GM18517 (cell line): ENCODE results near the gene LRP6.
"Not testable (repeated sequence)": the region's sequence is repeated elsewhere in the genome, so short reads cannot be mapped to it uniquely, and the experiment has no call there.

Experiments
- ATAC-seq: cut with Tn5 transposase; IDR thresholded peaks from one replicate; pipeline ENCODE4 v1.9.1; 2021; ENCODE audit warnings: mild to moderate bottlenecking, moderate library complexity; ENCODE audit not compliant: unreplicated experiment

Gene LRP6

DNA sequence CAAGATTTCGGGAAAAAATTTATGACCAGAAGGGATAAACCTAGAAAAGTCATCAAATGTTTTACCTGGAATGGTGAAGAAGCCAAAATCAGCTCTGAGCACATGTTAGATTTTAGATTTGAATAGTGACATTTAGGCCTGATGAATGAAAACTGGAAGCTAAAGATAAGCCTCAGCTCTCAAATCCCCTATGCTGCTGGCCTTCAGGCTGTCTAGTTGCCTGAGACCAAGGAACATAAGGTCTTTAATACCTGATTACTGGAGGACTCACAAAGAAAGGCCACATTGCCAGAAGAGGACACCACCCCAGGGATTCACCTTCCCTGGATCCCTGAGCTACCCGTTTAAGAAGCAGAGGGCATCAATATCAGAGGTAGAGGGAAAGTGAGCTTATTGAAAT, 139.5 kb downstream of the LRP6 start:
- no peak for ATAC-seq

GRCh38 chr12:12126551-12126950, 140.3 kb downstream of the LRP6 start:
- no peak for ATAC-seq

- ATAC-seq = no peak
Measured at GRCh38 chr12:12123036-12123604, 143.7 kb downstream of the LRP6 start.

- no peak for ATAC-seq
Measured at GRCh38 chr12:12121061-12121460, 145.8 kb downstream of the LRP6 start.

GRCh38 chr12:12116677-12117076, 150.2 kb downstream of the LRP6 start:
- no peak for ATAC-seq

DNA sequence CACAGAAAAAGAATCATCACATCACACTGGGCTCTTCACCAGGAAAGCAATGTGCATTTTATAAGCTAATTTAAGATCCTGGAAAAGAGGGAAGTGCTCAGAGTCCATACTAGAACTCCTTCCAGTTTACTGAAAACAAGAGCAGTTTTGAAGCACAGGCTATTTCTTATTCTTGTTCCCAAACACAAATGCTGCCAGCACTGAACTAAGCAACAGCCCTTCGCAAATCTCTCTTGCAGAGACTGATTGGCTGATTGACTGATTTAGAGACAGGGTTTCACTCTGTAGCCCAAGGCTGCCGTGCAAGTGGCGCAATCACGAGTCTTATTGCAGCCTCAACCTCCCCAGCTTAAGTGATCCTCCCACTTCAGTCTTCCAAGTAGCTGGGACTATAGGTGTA, 151.3 kb downstream of the LRP6 start:
- no peak for ATAC-seq

DNA sequence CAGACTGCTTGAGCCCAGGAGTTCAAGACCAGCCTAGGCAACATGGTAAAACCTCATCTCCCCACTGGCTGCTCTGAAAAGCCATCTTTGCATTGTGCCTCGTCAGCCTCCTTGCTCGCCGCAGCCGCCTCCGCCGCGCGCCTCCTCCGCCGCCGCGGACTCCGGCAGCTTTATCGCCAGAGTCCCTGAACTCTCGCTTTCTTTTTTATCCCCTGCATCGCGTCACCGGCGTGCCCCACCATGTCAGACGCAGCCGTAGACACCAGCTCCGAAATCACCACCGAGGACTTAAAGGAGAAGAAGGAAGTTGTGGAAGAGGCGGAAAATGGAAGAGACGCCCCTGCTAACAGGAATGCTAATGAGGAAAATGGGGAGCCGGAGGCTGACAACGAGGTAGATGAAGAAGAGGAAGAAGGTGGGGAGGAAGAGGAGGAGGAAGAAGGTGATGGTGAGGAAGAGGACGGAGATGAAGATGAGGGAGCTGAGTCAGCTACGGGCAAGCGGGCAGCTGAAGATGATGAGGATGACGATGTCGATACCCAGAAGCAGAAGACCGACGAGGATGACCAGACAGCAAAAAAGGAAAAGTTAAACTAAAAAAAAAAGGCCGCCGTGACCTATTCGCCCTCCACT, 155.8 kb downstream of the LRP6 start:
- not testable (repeated sequence) for ATAC-seq

DNA sequence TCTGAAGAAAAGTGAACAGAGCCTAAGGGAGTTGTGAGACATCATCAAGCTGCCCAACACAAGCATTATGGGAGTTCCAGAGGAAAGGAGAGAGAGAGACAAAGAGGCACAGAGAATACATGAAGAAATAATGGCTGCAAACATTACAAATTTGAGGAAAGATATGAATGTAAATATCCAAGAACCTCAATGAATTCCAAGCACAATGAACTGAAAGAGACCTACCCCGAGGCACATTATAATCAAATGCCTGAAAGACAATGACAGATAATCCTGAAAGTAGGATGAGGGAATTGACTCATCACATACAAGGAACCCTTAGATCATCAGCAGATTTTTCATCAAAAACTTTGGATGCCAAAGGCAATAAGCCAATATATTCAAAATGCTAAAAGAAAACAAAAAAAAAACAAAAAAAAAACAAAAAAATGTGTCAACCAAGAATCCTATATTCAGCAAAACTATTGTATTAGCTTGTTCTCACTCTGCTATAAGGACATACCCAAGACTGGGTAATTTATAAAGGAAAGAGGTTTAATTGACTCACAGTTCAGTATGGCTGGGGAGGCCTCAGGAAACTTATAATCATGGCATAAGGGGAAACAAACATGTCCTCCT, 158.3 kb downstream of the LRP6 start:
- no peak for ATAC-seq

DNA sequence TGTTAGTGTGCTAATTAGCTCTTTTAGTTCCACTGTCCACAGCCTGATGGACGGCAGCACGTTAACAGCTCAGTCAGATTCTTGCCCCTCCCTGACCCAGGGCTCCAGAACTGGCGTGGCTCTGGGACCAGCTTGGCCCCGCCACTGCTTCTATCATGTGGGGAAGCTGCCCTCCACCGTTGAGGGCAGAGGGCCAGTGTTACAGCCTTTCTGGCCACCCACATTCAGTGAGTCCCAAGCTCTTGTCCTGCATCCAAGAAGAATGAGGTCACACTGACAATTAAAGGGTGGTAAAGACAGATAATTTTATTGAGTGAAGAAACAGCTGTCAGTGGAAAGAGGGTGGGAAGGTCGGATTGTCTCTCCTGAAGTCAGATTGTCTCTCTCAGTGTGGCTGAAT, 159.2 kb downstream of the LRP6 start:
- no peak for ATAC-seq

GRCh38 chr12:12099102-12099501, 167.7 kb downstream of the LRP6 start:
- ATAC-seq = no peak

DNA sequence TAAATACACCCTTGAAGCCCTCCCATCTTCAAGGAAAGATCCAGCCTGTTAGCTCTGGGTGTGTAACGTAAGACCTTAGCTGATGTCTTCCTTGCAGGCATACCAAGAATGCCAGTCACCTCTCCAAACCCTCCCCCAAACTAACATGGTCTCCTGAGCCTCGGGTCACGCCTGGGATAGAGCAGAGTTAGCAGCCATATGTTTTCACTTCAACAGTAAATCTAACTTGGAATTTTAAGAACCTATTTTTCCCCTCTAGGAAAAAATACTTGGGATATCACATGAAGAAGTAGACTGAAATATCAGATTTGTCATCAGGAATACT, 168.2 kb downstream of the LRP6 start:
- no peak for ATAC-seq

DNA sequence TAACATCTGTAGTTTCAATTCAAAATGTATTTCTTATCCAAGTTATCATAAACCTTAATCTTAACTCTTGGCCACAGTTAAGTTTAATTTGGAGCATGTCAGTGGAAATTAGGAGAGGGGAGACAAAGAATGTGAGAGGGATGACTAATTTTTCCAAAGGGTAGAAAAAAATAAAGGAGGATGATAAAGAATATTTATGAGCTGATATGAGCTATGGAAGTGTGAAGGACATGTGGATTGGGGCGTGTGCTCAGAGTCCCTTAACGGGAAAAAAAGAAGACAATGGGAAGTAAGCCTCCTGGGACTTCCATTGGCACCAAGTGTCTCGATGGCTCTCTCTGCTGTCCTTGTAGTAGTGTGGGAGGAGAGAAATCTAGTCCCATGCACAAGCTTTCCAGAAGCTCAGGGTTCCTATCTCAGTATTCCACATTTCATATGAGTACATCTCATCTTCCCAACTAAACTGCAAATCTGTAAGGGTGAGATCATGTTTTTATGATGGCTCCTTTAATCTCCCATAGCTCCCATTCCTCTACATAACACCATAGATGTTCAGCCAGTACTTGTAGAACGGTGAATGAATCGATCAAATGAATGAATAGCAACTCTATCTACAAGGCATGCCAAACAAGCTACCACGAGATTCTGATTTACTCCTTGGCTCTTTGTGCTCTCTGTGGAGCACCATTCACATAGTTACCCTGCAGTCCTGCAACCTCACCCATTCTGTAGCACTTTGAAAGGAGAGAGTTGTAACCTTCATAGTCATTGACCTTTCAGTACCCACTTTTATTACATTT, 168.8 kb downstream of the LRP6 start:
- no peak for ATAC-seq

- ATAC-seq = no peak
Measured at GRCh38 chr12:12095021-12095420, 171.8 kb downstream of the LRP6 start.

GRCh38 chr12:12094481-12094880, 172.4 kb downstream of the LRP6 start:
- ATAC-seq = no peak

- no peak for ATAC-seq
Measured at GRCh38 chr12:12091977-12092663, 174.7 kb downstream of the LRP6 start.

- no peak for ATAC-seq
Measured at GRCh38 chr12:12091071-12091470, 175.8 kb downstream of the LRP6 start.

DNA sequence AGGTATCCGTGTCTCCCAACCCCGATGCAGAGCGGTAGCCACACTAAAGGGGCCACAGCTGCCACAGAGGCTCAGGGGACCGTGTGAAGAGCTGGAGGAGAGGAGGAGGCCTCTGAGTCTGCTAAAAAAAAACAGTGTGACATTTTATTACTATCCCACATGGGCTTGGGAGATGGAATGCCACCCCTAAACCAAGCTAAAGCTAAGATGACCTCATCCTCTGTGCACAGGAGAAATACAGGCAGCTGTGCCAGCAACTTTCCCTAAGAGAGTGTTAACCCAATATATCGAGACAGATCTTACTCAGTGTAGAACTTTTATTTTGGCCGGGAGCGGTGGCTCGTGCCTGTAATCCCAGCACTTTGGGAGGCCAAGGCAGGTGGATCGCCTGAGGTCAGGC, 178.1 kb downstream of the LRP6 start:
- no peak for ATAC-seq

- no peak for ATAC-seq
Measured at GRCh38 chr12:12088147-12088546, 178.7 kb downstream of the LRP6 start.

- no peak for ATAC-seq
Measured at GRCh38 chr12:12087693-12088034, 179.2 kb downstream of the LRP6 start.

GRCh38 chr12:12086973-12087692, 179.7 kb downstream of the LRP6 start:
- no peak for ATAC-seq

GRCh38 chr12:12086362-12086761, 180.5 kb downstream of the LRP6 start:
- no peak for ATAC-seq
